Hematopoietic multipotent progenitor cell (in vitro differentiated cells): ENCODE results near the gene ASMTL. TPM values are rescaled to one million over a fixed set of nuclear protein-coding genes. Genes with fewer than 3 reads are reported as not detected.
"Not testable (repeated sequence)": the region's sequence is repeated elsewhere in the genome, so short reads cannot be mapped to it uniquely, and the experiment has no call there.

Experiments
- DNase-seq, 3 donors: peaks; one replicate each; pipeline ENCODE4 v3.0.0-alpha.2; 2011 to 2015; ENCODE audit warnings: low read depth in 2 of 3, low spot score in 2 of 3
- total RNA-seq: library from RNA; depleted of rRNA; stranded (reverse); fragments of >200 nt; gene quantifications from one replicate; pipeline ENCODE4 v1.2.3, GENCODE V29; 2012

ASMTL gene
- total RNA-seq, 1 donor, result 34.5 TPM

DNA sequence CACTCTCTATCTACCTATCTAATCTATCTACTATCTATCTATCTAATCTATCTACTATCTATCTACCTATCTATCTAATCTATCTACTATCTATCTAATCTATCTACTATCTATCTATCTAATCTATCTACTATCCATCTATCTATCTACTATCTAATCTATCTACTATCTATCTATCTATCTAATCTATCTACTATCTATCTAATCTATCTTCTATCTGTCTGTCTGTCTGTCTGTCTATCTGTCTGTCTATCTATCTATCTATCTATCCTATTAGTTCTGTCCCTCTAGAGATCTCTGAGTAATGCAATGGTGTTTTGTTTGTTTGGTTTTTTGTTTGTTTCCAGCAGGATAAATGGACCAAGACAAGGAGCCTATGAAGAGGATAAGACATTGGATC is 9.4 kb upstream of the ASMTL start:
- no peak for DNase-seq

GRCh38 chrX:1455948-1456280 is 3.2 kb upstream of the ASMTL start:
- DNase-seq, result no peak

- peak; percentile 84 to 92 (median 87) for DNase-seq
These were observed 1.5 kb upstream of the ASMTL start for GRCh38 chrX:1453951-1454785.

GRCh38 chrX:1453395-1453783 is 680 bp upstream of the ASMTL start:
- DNase-seq, result peak in 1 of 3 donors; percentile 90

- DNase-seq, result no peak
These were observed 821 bp downstream of the ASMTL start for GRCh38 chrX:1451661-1452515.

DNA sequence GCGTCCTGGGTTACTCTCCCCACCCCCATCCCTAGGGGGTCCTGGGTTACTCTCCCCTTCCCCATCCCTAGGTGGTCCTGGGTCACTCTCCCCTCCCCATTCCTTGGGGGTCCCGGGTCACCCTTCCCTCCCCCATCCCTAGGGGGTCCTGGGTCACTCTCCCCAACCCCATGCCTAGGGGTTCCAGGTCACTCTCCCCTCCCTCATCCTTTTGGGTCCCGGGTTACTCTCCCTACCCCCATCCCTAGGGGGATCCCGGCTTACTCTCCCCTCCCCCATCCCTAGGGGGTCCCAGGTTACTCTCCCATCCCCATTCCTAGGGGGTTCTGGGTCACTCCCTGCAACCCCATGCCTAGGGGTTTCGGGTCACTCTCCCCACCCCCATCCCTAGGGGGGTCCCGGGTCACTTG is 1.5 kb downstream of the ASMTL start:
- DNase-seq, result no peak

DNA sequence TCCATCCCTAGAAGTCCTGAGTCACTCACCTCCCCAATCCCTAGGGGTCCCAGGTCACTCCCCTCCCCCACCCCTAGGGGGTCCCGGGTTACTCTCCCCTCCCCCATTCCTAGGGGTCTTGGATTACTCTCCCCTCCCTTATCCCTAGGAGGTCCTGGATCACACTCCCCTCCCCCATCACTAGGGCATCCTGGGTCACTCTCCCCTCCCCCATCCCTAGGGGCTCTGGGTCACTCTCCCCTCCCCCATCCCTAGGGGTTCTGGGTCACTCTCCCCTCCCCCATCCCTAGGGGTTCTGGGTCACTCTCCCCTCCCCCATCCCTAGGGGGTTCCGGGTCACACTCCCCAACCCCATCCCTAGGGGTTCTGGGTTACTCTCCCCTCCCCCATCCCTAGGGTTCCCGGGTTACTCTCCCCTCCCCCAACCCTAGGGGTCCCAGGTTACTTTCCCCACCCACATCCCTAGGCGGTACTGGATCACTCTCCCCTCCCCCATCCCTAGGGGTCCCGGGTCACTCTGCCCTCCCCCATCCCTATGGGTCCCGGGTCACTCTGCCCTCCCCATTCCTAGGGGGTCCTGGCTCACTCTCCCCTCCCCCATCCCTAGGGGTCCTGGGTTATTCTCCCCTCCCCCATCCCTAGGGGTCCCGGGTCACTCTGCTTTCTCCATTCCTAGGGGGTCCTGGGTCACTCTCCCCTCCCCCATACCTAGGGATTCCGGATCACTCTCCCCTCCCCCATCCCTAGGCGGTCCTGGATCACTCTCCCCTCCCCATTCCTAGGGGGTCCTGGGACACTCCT is 2.1 kb downstream of the ASMTL start:
- no peak for DNase-seq

GRCh38 chrX:1449823-1450149 is 2.9 kb downstream of the ASMTL start:
- no peak for DNase-seq

DNA sequence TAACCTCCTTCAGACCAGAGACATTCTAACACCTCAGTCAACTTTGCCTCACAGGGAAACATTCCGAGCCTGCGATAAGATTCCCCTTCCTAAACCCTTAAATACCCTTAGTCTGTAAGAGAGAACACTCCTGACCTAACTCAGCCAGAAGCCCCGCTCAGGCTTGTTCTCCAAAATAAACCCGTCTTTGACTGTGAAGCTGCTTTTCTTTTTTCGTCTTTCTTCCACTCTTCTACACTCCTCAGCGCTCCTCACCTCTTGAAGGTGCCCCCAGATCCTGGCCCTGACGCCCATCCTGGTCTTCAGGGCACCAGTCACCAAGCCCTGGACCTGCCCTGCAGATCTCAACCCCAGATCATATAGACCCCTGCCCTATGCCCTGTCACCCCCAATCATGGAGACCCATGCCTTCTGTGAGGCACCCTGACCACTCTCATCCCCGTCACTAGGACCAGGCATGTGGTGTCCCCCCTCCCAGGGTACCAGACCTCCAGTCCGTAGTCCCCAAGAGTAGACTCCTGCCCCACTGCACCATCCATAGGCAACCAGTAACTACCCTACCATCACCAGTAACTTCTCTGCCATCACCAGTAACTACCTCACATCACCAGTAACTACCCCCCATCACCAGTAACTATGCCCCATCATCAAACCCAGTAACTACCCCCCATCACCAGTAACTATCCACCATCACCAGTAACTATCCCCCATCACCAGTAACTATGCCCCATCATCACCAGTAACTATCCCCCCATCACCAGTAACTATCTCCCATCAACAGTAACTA is 3.5 kb downstream of the ASMTL start:
- DNase-seq, result no peak

GRCh38 chrX:1448573-1449001 is 4.1 kb downstream of the ASMTL start:
- DNase-seq, result not testable (repeated sequence)

- not testable (repeated sequence) for DNase-seq
These were observed 4.6 kb downstream of the ASMTL start for GRCh38 chrX:1447969-1448572.

DNA sequence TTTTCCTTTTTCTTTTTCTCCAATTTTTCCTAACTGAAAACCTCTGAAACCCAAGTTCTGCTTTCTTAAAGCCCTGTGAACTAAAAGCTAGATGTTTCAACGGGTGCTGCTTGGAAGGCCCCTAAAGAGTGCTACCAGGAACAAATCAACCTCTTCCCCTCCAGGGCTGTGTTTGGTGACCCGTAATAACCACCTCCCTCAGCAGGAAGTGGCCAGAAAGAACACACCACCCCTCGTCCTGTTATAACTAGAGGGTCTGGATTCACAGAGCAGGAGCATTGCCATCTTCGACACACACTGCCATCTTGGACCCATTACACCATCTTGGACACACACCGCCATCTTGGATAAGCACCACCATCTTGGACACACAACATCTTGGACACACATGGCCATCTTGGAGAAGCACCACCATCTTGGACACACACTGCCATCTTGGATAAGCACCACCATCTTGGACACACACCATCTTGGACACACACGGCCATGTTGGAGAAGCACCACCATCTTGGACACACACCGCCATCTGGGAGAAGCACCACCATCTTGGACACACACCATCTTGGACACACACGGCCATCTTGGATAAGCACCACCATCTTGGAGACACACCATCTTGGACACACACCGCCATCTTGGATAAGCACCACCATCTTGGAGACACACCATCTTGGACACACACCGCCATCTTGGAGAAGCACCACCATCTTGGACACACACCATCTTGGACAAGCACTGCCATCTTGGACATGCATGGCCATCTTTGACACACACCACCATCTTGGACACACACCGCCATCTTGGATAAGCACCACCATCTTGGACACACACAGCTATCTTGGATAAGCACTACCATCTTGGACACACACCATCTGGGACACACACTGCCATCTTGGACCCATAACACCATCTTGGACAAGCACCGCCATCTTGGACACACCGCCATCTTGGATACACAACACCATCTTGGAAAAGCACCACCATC is 5.4 kb downstream of the ASMTL start:
- DNase-seq, result peak in 1 of 3 donors; percentile 45

DNA sequence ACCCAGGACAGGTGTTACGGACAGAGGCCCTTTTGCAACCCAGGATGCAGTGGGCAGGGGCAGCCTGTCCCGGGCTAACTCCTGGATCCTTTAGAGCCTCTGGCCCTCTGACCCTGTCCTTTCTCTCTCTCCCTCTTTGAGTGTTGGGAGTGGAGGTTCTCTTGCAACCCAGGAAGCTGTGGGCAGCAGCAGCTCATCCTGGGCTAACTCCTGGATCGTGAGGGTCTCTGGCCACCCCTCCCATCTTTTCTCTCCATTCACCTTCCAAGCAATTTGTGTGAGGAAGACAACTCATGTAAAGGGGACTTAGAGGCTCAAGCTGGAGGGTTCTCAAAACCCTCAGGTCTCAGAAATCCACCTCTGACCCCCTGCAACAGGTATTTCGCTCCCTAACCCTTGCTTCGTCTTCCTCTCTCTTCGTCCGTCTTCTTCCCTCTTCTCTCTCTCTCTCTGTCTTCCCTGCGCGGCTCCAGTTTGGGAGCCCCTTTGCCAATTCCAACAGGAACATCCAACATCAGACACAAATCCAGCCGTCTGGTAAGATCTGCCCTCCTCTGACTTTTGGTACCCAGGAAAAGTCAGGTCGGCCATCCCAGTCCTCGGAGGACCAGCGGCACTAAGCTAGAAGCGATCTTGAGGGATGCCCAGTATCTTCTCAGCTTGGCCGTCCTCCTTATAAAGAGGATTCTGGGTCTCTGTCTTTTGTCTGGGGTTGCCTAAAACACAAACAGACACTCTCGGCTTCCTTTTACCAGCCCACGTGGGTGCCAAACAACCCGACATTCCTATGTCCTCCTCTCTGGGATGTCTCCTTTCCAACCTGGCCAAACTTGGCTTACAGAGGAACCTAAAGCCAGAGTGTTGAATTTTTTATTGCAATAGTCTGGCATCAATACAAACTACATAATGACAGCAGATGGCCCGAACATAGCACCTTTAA is 7.9 kb downstream of the ASMTL start:
- DNase-seq, result no peak

DNA sequence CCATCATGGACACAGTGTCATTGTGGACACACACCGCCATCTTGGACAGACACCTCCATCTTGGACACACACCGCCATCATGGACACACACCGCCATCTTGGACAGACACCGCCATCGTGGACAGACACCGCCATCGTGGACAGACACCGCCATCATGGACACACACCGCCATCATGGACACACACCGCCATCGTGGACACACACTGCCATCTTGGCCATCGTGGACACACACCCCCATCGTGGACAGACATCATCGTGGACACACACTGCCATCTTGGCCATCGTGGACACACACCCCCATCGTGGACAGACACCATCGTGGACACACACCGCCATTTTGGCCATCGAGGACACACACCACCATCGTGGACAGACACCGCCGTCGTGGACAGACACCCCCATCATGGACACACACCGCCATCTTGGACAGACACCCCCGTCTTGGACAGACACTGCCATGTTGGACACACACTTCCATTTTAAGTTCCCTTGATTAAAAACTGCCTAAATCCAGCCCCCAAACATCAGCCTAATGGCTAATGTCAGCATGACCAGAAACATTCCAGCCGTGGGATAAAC is 9.1 kb downstream of the ASMTL start:
- DNase-seq, result no peak

GRCh38 chrX:1442724-1443367 is 9.9 kb downstream of the ASMTL start:
- no peak for DNase-seq

GRCh38 chrX:1442016-1442665 is 10.6 kb downstream of the ASMTL start:
- DNase-seq, result no peak
